Coronary artery (tissue), 2 donors: Measurements from ENCODE around the gene VAMP5.
A peak's percentile ranks its signal among the peaks of the same experiment; 100 is the strongest.

Source experiments
- DNase-seq: peaks from one replicate; pipeline ENCODE4 v3.0.0-alpha.2; 2017; ENCODE audit warnings: low spot score
- H3K27ac ChIP-seq, 2 donors: fragments of 200-600 bp; sonication (generic); one replicate each; pipeline ENCODE4 v1.5.1; 2016 to 2019
- H3K4me3 ChIP-seq: fragments of 200-600 bp; sonication (generic); 2 replicates; pipeline ENCODE4 v1.5.1; 2016; ENCODE audit warnings: mild to moderate bottlenecking, moderate library complexity
- CTCF ChIP-seq: fragments of 200-600 bp; sonication (generic); IDR thresholded peaks from one replicate; pipeline ENCODE4 v1.5.1; 2019; ENCODE audit warnings: antibody characterized with exemption

VAMP5 gene

GRCh38 chr2:85604568-85605339 is 20.5 kb downstream of the VAMP5 start:
- peak overlapping the region; percentile 87 for H3K4me3 ChIP-seq
- no peak for DNase-seq
- peak overlapping the region; percentile 33 to 77 for H3K27ac ChIP-seq
- no peak for TF ChIP-seq CTCF

- no peak for TF ChIP-seq CTCF
- peak overlapping the region; percentile 29 to 77 for H3K27ac ChIP-seq
- no peak for DNase-seq
- H3K4me3 ChIP-seq, result peak overlapping the region; percentile 87
Observed at GRCh38 chr2:85605406-85606115, 21.3 kb downstream of the VAMP5 start.

- peak overlapping the region; percentile 87 for H3K4me3 ChIP-seq
- H3K27ac ChIP-seq, result peak overlapping the region in 1 of 2 donors; percentile 77
Observed at GRCh38 chr2:85606116-85606455, 21.9 kb downstream of the VAMP5 start.

GRCh38 chr2:85607268-85608215 is 23.3 kb downstream of the VAMP5 start:
- TF ChIP-seq CTCF, result no peak
- no peak overlapping the region for H3K4me3 ChIP-seq
- H3K27ac ChIP-seq, result peak overlapping the region in 1 of 2 donors; percentile 28
- DNase-seq, result no peak

More at GRCh38 chr2:85606116-85606455, 21.9 kb downstream of the VAMP5 start:
- DNase-seq, result no peak
- TF ChIP-seq CTCF, result no peak

GRCh38 chr2:85611217-85611704 is 27.0 kb downstream of the VAMP5 start:
- H3K4me3 ChIP-seq, result peak overlapping the region; percentile 99
- no peak for DNase-seq
- peak overlapping the region; percentile 79 to 93 for H3K27ac ChIP-seq
- TF ChIP-seq CTCF, result no peak

- Histone ChIP-seq H3K4me3 (peak within 1 kb of the TSS; percentile 99), H3K27ac (peak within 1 kb of the TSS; percentile 79 to 93)
- no peak for TF ChIP-seq CTCF
- DNase-seq, result peak; percentile 92
Observed at GRCh38 chr2:85611705-85612587, 27.7 kb downstream of the VAMP5 start, which contains the start of gene C2orf68. TSS of gene C2orf68 (minus strand) at chr2:85612066. CDS start at chr2:85611984, 82 bp downstream.
